HepG2 (cell line): ENCODE measurements around the gene COQ8B. TPM values are rescaled to one million over a fixed set of nuclear protein-coding genes. Genes with fewer than 3 reads are reported as not detected.
A peak's percentile ranks its signal among the peaks of the same experiment; 100 is the strongest.

Experiments used
- ATAC-seq: fragments of 200-7000 bp; cut with Tn5 transposase; 3 replicates; pipeline ENCODE4 v1.9.1; 2020; ENCODE audit warnings: mild to moderate bottlenecking, moderate library complexity
- BruUV-seq: library from RNA; stranded (reverse); fragments of 400-500 nt; replicated peaks from 2 replicates; lab custom pipeline; 2021; lab: Mats Ljungman, UMichigan
- CTCF ChIA-PET: fragments of 300-600 bp; formaldehyde crosslinking; extraction: SDS; loops from one replicate; lab custom pipeline; 2021; ENCODE audit warnings: low total read pairs, inconsistent platforms, low intra/inter-chr PET ratio; lab: Yijun Ruan, JAX
- POLR2A ChIA-PET: fragments of 350-600 bp; sonication (Branson Sonifier 250); formaldehyde crosslinking; loops from one replicate; lab custom pipeline; 2020; ENCODE audit warnings: antibody characterized with exemption, inconsistent platforms; lab: Yijun Ruan, JAX
- DNase-seq: peaks from one replicate; pipeline ENCODE4 v3.0.0-alpha.2; 2015; ENCODE audit warnings: low spot score
- FAIRE-seq: peaks from 3 replicates; lab custom pipeline; 2011; peaks lifted over from hg19 to GRCh38; lab: Jason Lieb, UNC
- H2AFZ ChIP-seq: one replicate; pipeline ENCODE4 v1.6.1; 2011; ENCODE audit warnings: low read length, inconsistent platforms
- H3K27ac ChIP-seq: fragments of 300-600 bp; 3 replicates; pipeline ENCODE4 v1.8.0; 2011; ENCODE audit warnings: mixed run types, mild to moderate bottlenecking, mixed read lengths, low read length, inconsistent platforms; ENCODE audit not compliant: insufficient read depth; ENCODE audit errors: extremely low read length
- H3K27me3 ChIP-seq, 2 experiments: fragments of 200-600 bp in 1 of 2; 2 replicates in 1 of 2; 3 replicates in 1 of 2; pipeline versions ENCODE4 v1.6.0 to v1.8.0; 2011; ENCODE audit warnings: low read length in 2 of 2, mild to moderate bottlenecking in 2 of 2, moderate library complexity in 2 of 2, inconsistent platforms in 1 of 2; ENCODE audit not compliant: insufficient read depth in 2 of 2, control insufficient read depth in 1 of 2
- H3K36me3 ChIP-seq, 2 experiments: fragments of 200-600 bp in 1 of 2; replicated peaks in 1 of 2; 2 replicates in 1 of 2; 3 replicates in 1 of 2; pipeline versions ENCODE4 v1.5.1 to v1.8.0; 2011; ENCODE audit warnings: low read length in 2 of 2, inconsistent platforms in 1 of 2; ENCODE audit not compliant: insufficient read depth in 2 of 2, control insufficient read depth in 1 of 2
- H3K4me1 ChIP-seq: 2 replicates; pipeline ENCODE4 v1.5.1; 2012; ENCODE audit warnings: low read length, inconsistent platforms; ENCODE audit not compliant: insufficient read depth
- H3K4me2 ChIP-seq: 2 replicates; pipeline ENCODE4 v1.6.0; 2011; ENCODE audit warnings: low read depth, low read length, inconsistent platforms
- H3K4me3 ChIP-seq, 3 experiments: fragments of 200-600 bp in 1 of 3; sonication (generic), shearing (Covaris generic) in 1 of 3; replicated peaks in 1 of 3; 2 replicates each; pipeline ENCODE4 v1.5.1; 2011 to 2016; ENCODE audit warnings: low read length in 3 of 3, inconsistent platforms in 2 of 3, low read depth in 2 of 3, mild to moderate bottlenecking in 2 of 3, control low read depth in 1 of 3, mixed read lengths in 1 of 3; ENCODE audit not compliant: insufficient read depth in 1 of 3
- H3K79me2 ChIP-seq: one replicate; pipeline ENCODE4 v1.6.1; 2011; ENCODE audit warnings: low read length, inconsistent platforms; ENCODE audit not compliant: insufficient read depth
- H3K9ac ChIP-seq: 2 replicates; pipeline ENCODE4 v1.6.0; 2011; ENCODE audit warnings: mild to moderate bottlenecking, low read depth, low read length, inconsistent platforms; ENCODE audit not compliant: insufficient read depth
- H3K9me3 ChIP-seq: 2 replicates; pipeline ENCODE4 v1.5.1; 2012; ENCODE audit warnings: mild to moderate bottlenecking, low read length
- H4K20me1 ChIP-seq: 2 replicates; pipeline ENCODE4 v1.6.0; 2011; ENCODE audit warnings: inconsistent platforms, mild to moderate bottlenecking, low read length, moderate library complexity; ENCODE audit not compliant: insufficient read depth
- AKNA ChIP-seq: sonication (generic); formaldehyde crosslinking; IDR thresholded peaks from 2 replicates; pipeline ENCODE4 v1.4.0; 2020; ENCODE audit warnings: missing genetic modification reagents, borderline replicate concordance
- FOXA1 ChIP-seq, 2 experiments: fragments of 450-650 bp in 1 of 2; sonication (generic) in 1 of 2; formaldehyde crosslinking in 1 of 2; IDR thresholded peaks; 2 replicates each; pipeline versions ENCODE4 v1.4.0 to v1.6.1; 2016 to 2020; ENCODE audit warnings: missing genetic modification reagents in 1 of 2
- FOXM1 ChIP-seq: sonication (generic); formaldehyde crosslinking; IDR thresholded peaks from 2 replicates; pipeline ENCODE4 v1.5.0; 2020; ENCODE audit warnings: missing genetic modification reagents
- FOXP1 ChIP-seq, 2 experiments: fragments of 450-650 bp in 1 of 2; IDR thresholded peaks; 2 replicates each; pipeline ENCODE4 v1.6.1; 2017 to 2018; ENCODE audit warnings: antibody characterized with exemption in 1 of 2
- MTA1 ChIP-seq: sonication (generic); formaldehyde crosslinking; IDR thresholded peaks from 2 replicates; pipeline ENCODE4 v1.4.0; 2020; ENCODE audit warnings: missing genetic modification reagents, mild to moderate bottlenecking, borderline replicate concordance
- NCOA1 ChIP-seq: sonication (generic); formaldehyde crosslinking; IDR thresholded peaks from 2 replicates; pipeline ENCODE4 v1.9.0; 2021; ENCODE audit warnings: missing genetic modification reagents
- PAF1 ChIP-seq: IDR thresholded peaks from 2 replicates; pipeline ENCODE4 v1.6.1; 2016; ENCODE audit warnings: missing genetic modification reagents, missing compliant biosample characterization
- PBX2 ChIP-seq: IDR thresholded peaks from 2 replicates; pipeline ENCODE4 v1.6.1; 2016; ENCODE audit warnings: control low read depth
- SOX6 ChIP-seq, 2 experiments: fragments of 450-650 bp in 1 of 2; sonication (generic) in 1 of 2; formaldehyde crosslinking in 1 of 2; IDR thresholded peaks; 2 replicates each; pipeline versions ENCODE4 v1.4.0 to v1.6.1; 2017 to 2020; ENCODE audit warnings: antibody characterized with exemption in 1 of 2, mild to moderate bottlenecking in 1 of 2, missing genetic modification reagents in 1 of 2
- SP1 ChIP-seq, 2 experiments: fragments of 450-650 bp in 1 of 2; sonication (generic) in 1 of 2; formaldehyde crosslinking in 1 of 2; IDR thresholded peaks; 2 replicates each; pipeline versions ENCODE4 v1.4.0 to v1.6.1; 2016 to 2020; ENCODE audit warnings: missing genetic modification reagents in 1 of 2
- ZBTB3 ChIP-seq: sonication (generic); formaldehyde crosslinking; IDR thresholded peaks from 2 replicates; pipeline ENCODE4 v1.4.0; 2020; ENCODE audit warnings: low read depth, mild to moderate bottlenecking, moderate library complexity, missing genetic modification reagents, borderline replicate concordance
- ZFY ChIP-seq: sonication (generic); formaldehyde crosslinking; IDR thresholded peaks from 2 replicates; pipeline ENCODE4 v1.4.0; 2020; ENCODE audit warnings: missing genetic modification reagents
- ZNF644 ChIP-seq: IDR thresholded peaks from 2 replicates; pipeline ENCODE4 v1.6.1; 2016; ENCODE audit warnings: low read depth
- ZNF816 ChIP-seq: sonication (generic); formaldehyde crosslinking; IDR thresholded peaks from 2 replicates; pipeline ENCODE4 v1.8.0; 2022; ENCODE audit warnings: missing genetic modification reagents, mild to moderate bottlenecking, borderline replicate concordance
- ZSCAN30 ChIP-seq: sonication (generic); formaldehyde crosslinking; IDR thresholded peaks from 2 replicates; pipeline ENCODE4 v1.5.0; 2020; ENCODE audit warnings: mild to moderate bottlenecking, missing genetic modification reagents
- ZSCAN5A ChIP-seq: sonication (generic); formaldehyde crosslinking; IDR thresholded peaks from 2 replicates; pipeline ENCODE4 v1.8.0; 2022; ENCODE audit warnings: mild to moderate bottlenecking, missing genetic modification reagents, borderline replicate concordance
- WGBS: methylation state at CpG from one replicate; pipeline ENCODE4 v1.1.6; 2017; ENCODE audit warnings: low lambda C conversion rate; 5-methylcytosine and 5-hydroxymethylcytosine counted together
- in situ Hi-C: cut with HindIII; loops from 2 replicates; pipeline ENCODE4 v1.10.0; 2017; ENCODE audit warnings: low pct_unique_long_range_greater_than_20kb; ENCODE audit not compliant: extremely low pct_ligation_motif_present
- intact Hi-C: fragments of 100-400 bp; cut with micrococcal nuclease; formaldehyde crosslinking; loops from one replicate; pipeline ENCODE4 v1.10.0; 2022; ENCODE audit not compliant: unreplicated experiment
- polyA plus RNA-seq, 8 experiments: library from polyadenylated mRNA; depleted of rRNA in 3 of 8; stranded (reverse) in 7 of 8; unstranded in 1 of 8; fragments of >200 nt; fragmentation: Illumina TruSeq in 4 of 8; extraction: Trizol in 4 of 8; gene quantifications; 2 replicates each; pipeline versions ENCODE4 v1.2.1 to v1.2.3, GENCODE V29; 2011 to 2016; ENCODE audit warnings: low read depth in 4 of 8, missing spikeins in 1 of 8, mixed read lengths in 1 of 8; ENCODE audit not compliant: insufficient read depth in 1 of 8
- total RNA-seq, 5 experiments: library from RNA; depleted of rRNA; stranded (reverse); fragments of >200 nt; fragmentation: Illumina TruSeq; extraction: Trizol; gene quantifications; 2 replicates each; pipeline ENCODE4 v1.2.3, GENCODE V29; 2016; ENCODE audit warnings: low read depth in 1 of 5

Gene COQ8B
- total and polyA plus RNA-seq, 2 of the 13 experiments (the other 11 are each of a cell fraction or from before 2014, with no cell fraction given): 12.3 to 17.2 TPM

GRCh38 chr19:40702337-40703012 is 14.2 kb downstream of the COQ8B start:
- WGBS: 58% methylated on average over 16 of the region's 18 CpGs
- Histone ChIP-seq H3K79me2 (no peaks in the 10 kb centered on the region), H3K36me3 (peaks cover 8 to 21% of the 10 kb centered on the region in 2 experiments; a peak in 4 of 5 replicates), H3K4me3 (no peak overlapping the region), H3K27ac (no peak overlapping the region), H3K9ac (peak overlapping the region; percentile 38; the same call in 1 of the 2 replicates), H3K27me3 (no peaks in the 10 kb centered on the region), H3K4me1 (peaks cover 7% of the 10 kb centered on the region; the same call in 1 of the 2 replicates), H4K20me1 (no peaks in the 10 kb centered on the region), H3K4me2 (no peak overlapping the region), H2AFZ (no peak overlapping the region), H3K9me3 (no peaks in the 10 kb centered on the region)
- intact Hi-C loops (loop anchor here (1.0 kb wide), 1 partner anchor 39 kb away; no protein-coding TSS in a partner anchor), in situ Hi-C loops (loop anchor here (5.0 kb wide), 1 partner anchor 40 kb away; no protein-coding TSS in a partner anchor)
- ChIA-PET CTCF (interaction anchor here (1.4 to 2.2 kb wide), 2 partner anchors 40 to 68 kb away, joined by 5 to 19 read pairs; no protein-coding TSS in a partner anchor), POLR2A (interaction anchor here (0.7 to 1.1 kb wide), 2 partner anchors 40 to 48 kb away, joined by 3 to 4 read pairs; partner anchors contain the start of gene ACTMAP)
- ATAC-seq (peak; percentile 98), DNase-seq (peak; percentile 50), FAIRE-seq (peak; percentile 34)
- BruUV-seq: no TSS peak
- TF ChIP-seq ZNF644 (CRISPR knock-in tag): no peak
- no peak for TF ChIP-seq SOX6 (IDR thresholded peaks at IDR 0.05)
- 0 out of 2 replicates have a peak, but pooled peaks have one; percentile 17 for TF ChIP-seq SOX6 (CRISPR knock-in tag; IDR thresholded peaks at IDR 0.05)
- no peak for TF ChIP-seq PBX2
- peak; percentile 63; the same call in 1 of the 2 replicates for TF ChIP-seq ZFY
- no peak for TF ChIP-seq FOXM1 (CRISPR knock-in tag)
- TF ChIP-seq FOXA1 (IDR thresholded peaks at IDR 0.05): no peak
- TF ChIP-seq FOXA1 (CRISPR knock-in tag; IDR thresholded peaks at IDR 0.05): no peak
- no peak for TF ChIP-seq ZSCAN5A (CRISPR knock-in tag)
- TF ChIP-seq NCOA1: no peak
- TF ChIP-seq MTA1: no peak
- TF ChIP-seq ZBTB3: no peak
- no peak for TF ChIP-seq PAF1
- TF ChIP-seq ZNF816 (CRISPR knock-in tag): no peak
- TF ChIP-seq FOXP1 (IDR thresholded peaks at IDR 0.05): no peak
- TF ChIP-seq FOXP1 (CRISPR knock-in tag; IDR thresholded peaks at IDR 0.05): no peak
- TF ChIP-seq SP1 (IDR thresholded peaks at IDR 0.05): no peak
- TF ChIP-seq SP1 (CRISPR knock-in tag; IDR thresholded peaks at IDR 0.05): no peak
- no peak for TF ChIP-seq AKNA
- TF ChIP-seq ZSCAN30 (CRISPR knock-in tag): no peak
